C4-2B (cell line): ENCODE measurements around the gene ITGB1BP1.

ENCODE experiments used
- ZFX ChIP-seq: fragments of 450-650 bp; IDR thresholded peaks from 2 replicates; pipeline ENCODE4 v1.6.1; 2017
- TF ChIP-seq, protein P1 (sequence below): fragments of 450-650 bp; conservative IDR thresholded peaks from 2 replicates; pipeline ENCODE4 v1.5.1; 2017; ENCODE audit warnings: mild to moderate bottlenecking

DNA sequence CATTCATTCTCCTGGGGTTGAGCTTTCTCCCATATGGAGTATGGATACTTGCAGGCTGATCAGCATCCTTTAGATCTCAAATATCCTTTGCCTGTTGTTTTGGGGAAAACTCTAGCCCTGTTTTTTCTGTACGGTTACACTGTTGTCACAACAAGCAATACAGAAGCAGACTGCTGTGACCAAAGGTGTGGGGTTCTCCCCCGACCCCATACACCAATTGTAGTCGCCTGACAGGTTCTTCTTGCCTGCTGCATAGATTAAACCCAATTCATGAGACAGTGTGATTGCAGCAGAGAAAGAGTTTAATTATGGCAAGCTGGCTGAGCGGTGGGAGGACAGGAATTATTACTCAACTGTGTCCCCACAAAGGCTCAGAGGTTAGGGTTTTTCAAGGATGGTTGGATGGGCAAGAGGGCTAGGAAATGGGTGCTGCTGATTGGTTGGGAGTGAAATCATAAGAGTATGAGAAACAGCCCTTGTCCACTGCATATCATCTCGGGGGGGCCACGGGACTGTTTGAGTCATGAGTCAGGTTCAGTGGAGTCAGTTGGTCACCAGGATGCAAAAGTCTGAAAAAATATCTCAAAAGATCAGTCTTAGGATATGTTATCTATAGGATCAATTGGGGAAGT, 40.6 kb downstream of the ITGB1BP1 start:
- TF ChIP-seq, protein P1, sequence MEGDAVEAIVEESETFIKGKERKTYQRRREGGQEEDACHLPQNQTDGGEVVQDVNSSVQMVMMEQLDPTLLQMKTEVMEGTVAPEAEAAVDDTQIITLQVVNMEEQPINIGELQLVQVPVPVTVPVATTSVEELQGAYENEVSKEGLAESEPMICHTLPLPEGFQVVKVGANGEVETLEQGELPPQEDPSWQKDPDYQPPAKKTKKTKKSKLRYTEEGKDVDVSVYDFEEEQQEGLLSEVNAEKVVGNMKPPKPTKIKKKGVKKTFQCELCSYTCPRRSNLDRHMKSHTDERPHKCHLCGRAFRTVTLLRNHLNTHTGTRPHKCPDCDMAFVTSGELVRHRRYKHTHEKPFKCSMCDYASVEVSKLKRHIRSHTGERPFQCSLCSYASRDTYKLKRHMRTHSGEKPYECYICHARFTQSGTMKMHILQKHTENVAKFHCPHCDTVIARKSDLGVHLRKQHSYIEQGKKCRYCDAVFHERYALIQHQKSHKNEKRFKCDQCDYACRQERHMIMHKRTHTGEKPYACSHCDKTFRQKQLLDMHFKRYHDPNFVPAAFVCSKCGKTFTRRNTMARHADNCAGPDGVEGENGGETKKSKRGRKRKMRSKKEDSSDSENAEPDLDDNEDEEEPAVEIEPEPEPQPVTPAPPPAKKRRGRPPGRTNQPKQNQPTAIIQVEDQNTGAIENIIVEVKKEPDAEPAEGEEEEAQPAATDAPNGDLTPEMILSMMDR, result no peak
- TF ChIP-seq ZFX, result no peak
